SK-N-SH treated with all-trans-retinoic acid at 6 μM for 48 hours (cell line): ENCODE measurements around the gene KLF15.

Source experiments
- ATAC-seq: fragments of 200-7000 bp; cut with Tn5 transposase; 3 replicates; pipeline ENCODE4 v1.9.1; 2020; ENCODE audit warnings: mild to moderate bottlenecking, moderate library complexity
- ARNTL ChIP-seq: fragments of 450-650 bp; formaldehyde crosslinking; IDR thresholded peaks from 2 replicates; pipeline ENCODE4 v1.5.0; 2020; ENCODE audit warnings: low read depth, mild to moderate bottlenecking, moderate library complexity, borderline replicate concordance
- BACH2 ChIP-seq: fragments of 250-450 bp; sonication (Bioruptor Pico); IDR thresholded peaks from 2 replicates; pipeline ENCODE4 v1.9.0; 2021; ENCODE audit warnings: mild to moderate bottlenecking, borderline replicate concordance
- CREB5 ChIP-seq: fragments of 250-450 bp; sonication (Bioruptor Pico); IDR thresholded peaks from 2 replicates; pipeline ENCODE4 v1.5.1; 2020; ENCODE audit warnings: low read depth, mild to moderate bottlenecking, moderate library complexity
- CSDC2 ChIP-seq: fragments of 250-450 bp; sonication (Bioruptor Pico); IDR thresholded peaks from 2 replicates; pipeline ENCODE4 v1.5.0; 2020; ENCODE audit warnings: mild to moderate bottlenecking, moderate library complexity
- CSRNP3 ChIP-seq: fragments of 250-450 bp; sonication (Bioruptor Pico); IDR thresholded peaks from 2 replicates; pipeline ENCODE4 v1.5.1; 2021; ENCODE audit warnings: mild to moderate bottlenecking, moderate library complexity
- ESRRG ChIP-seq: fragments of 250-450 bp; sonication (Bioruptor Pico); IDR thresholded peaks from 2 replicates; pipeline ENCODE4 v1.6.1; 2021; ENCODE audit warnings: mild to moderate bottlenecking
- GLIS3 ChIP-seq: fragments of 250-450 bp; sonication (Bioruptor Pico); IDR thresholded peaks from 2 replicates; pipeline ENCODE4 v1.5.0; 2020; ENCODE audit warnings: mild to moderate bottlenecking, moderate library complexity
- ISL1 ChIP-seq: fragments of 250-450 bp; sonication (Bioruptor Pico); IDR thresholded peaks from 2 replicates; pipeline ENCODE4 v2.1.2; 2022; ENCODE audit warnings: mild to moderate bottlenecking, moderate library complexity
- OSR1 ChIP-seq: fragments of 250-450 bp; sonication (Bioruptor Pico); IDR thresholded peaks from 2 replicates; pipeline ENCODE4 v1.8.0; 2022; ENCODE audit warnings: moderate library complexity, mild to moderate bottlenecking, inconsistent platforms
- PATZ1 ChIP-seq: fragments of 250-450 bp; sonication (Bioruptor Pico); IDR thresholded peaks from 2 replicates; pipeline ENCODE4 v1.8.0; 2020; ENCODE audit warnings: mild to moderate bottlenecking, moderate library complexity, borderline replicate concordance
- POU6F1 ChIP-seq: fragments of 250-450 bp; sonication (Bioruptor Pico); IDR thresholded peaks from 2 replicates; pipeline ENCODE4 v1.8.0; 2021; ENCODE audit warnings: low read depth, mild to moderate bottlenecking, moderate library complexity, borderline replicate concordance
- PPARA ChIP-seq: fragments of 250-450 bp; sonication (Bioruptor Pico); IDR thresholded peaks from 2 replicates; pipeline ENCODE4 v1.5.0; 2020; ENCODE audit warnings: mild to moderate bottlenecking, borderline replicate concordance
- RARB ChIP-seq: fragments of 250-450 bp; sonication (Bioruptor Pico); IDR thresholded peaks from 2 replicates; pipeline ENCODE4 v1.8.0; 2021; ENCODE audit warnings: mild to moderate bottlenecking, moderate library complexity
- TOX ChIP-seq: fragments of 250-450 bp; sonication (Bioruptor Pico); IDR thresholded peaks from 2 replicates; pipeline ENCODE4 v1.8.0; 2021; ENCODE audit warnings: mild to moderate bottlenecking, moderate library complexity, borderline replicate concordance
- TSHZ2 ChIP-seq: fragments of 250-450 bp; sonication (Bioruptor Pico); IDR thresholded peaks from 2 replicates; pipeline ENCODE4 v1.5.0; 2020; ENCODE audit warnings: mild to moderate bottlenecking, moderate library complexity
- ZC3H10 ChIP-seq: fragments of 250-450 bp; sonication (Bioruptor Pico); IDR thresholded peaks from 2 replicates; pipeline ENCODE4 v1.5.1; 2021; ENCODE audit warnings: mild to moderate bottlenecking, moderate library complexity
- ZFP3 ChIP-seq: fragments of 250-450 bp; sonication (Bioruptor Pico); IDR thresholded peaks from 2 replicates; pipeline ENCODE4 v1.5.0; 2020; ENCODE audit warnings: mild to moderate bottlenecking, moderate library complexity
- ZFP30 ChIP-seq: fragments of 450-650 bp; formaldehyde crosslinking; IDR thresholded peaks from 2 replicates; pipeline ENCODE4 v1.5.0; 2022; ENCODE audit warnings: mild to moderate bottlenecking, moderate library complexity
- ZNF565 ChIP-seq: fragments of 450-650 bp; formaldehyde crosslinking; conservative IDR thresholded peaks from 2 replicates; pipeline ENCODE4 v1.5.0; 2020; ENCODE audit warnings: low read depth, mild to moderate bottlenecking, moderate library complexity
- ZNF70 ChIP-seq: fragments of 450-650 bp; formaldehyde crosslinking; IDR thresholded peaks from 2 replicates; pipeline ENCODE4 v1.5.0; 2020; ENCODE audit warnings: mild to moderate bottlenecking, moderate library complexity
- ZNF8 ChIP-seq: fragments of 450-650 bp; formaldehyde crosslinking; IDR thresholded peaks from 2 replicates; pipeline ENCODE4 v1.5.0; 2020; ENCODE audit warnings: mild to moderate bottlenecking, moderate library complexity

KLF15 gene

GRCh38 chr3:126321490-126321889, 35.7 kb downstream of the KLF15 start (continued):
- no peak for TF ChIP-seq POU6F1

- ATAC-seq, result no peak
- TF ChIP-seq TSHZ2 (CRISPR knock-in tag), result no peak
- no peak for TF ChIP-seq CREB5 (CRISPR knock-in tag)
- TF ChIP-seq ZFP30 (CRISPR knock-in tag), result no peak
- TF ChIP-seq ZC3H10 (CRISPR knock-in tag), result no peak
- TF ChIP-seq ZNF70 (CRISPR knock-in tag), result no peak
- TF ChIP-seq GLIS3, result no peak
- TF ChIP-seq CSRNP3 (CRISPR knock-in tag), result no peak
- no peak for TF ChIP-seq OSR1
- TF ChIP-seq PATZ1 (CRISPR knock-in tag), result no peak
- TF ChIP-seq ESRRG, result no peak
- no peak for TF ChIP-seq ZNF8 (CRISPR knock-in tag)
- TF ChIP-seq ZFP3 (CRISPR knock-in tag), result no peak
- no peak for TF ChIP-seq RARB (CRISPR knock-in tag)
- no peak for TF ChIP-seq BACH2 (CRISPR knock-in tag)
- no peak for TF ChIP-seq ISL1 (CRISPR knock-in tag)
- TF ChIP-seq CSDC2, result no peak
Measured at GRCh38 chr3:126320517-126321293, 36.5 kb downstream of the KLF15 start.

GRCh38 chr3:126319701-126320295, 37.4 kb downstream of the KLF15 start:
- no peak for ATAC-seq
- TF ChIP-seq ESRRG (no peak), PATZ1 (CRISPR knock-in tag) (no peak), GLIS3 (no peak), CSRNP3 (CRISPR knock-in tag) (no peak), RARB (CRISPR knock-in tag) (no peak), PPARA (CRISPR knock-in tag) (no peak), ZC3H10 (CRISPR knock-in tag) (no peak), ARNTL (CRISPR knock-in tag) (no peak), TOX (CRISPR knock-in tag) (no peak), ZNF565 (CRISPR knock-in tag) (no peak), POU6F1 (no peak), ZNF8 (CRISPR knock-in tag) (no peak), ZFP30 (CRISPR knock-in tag) (no peak)
